GM12872 (cell line): ENCODE data around the gene CDYL2.

Experiments used
- TF ChIP-seq, protein P1 (sequence below): IDR thresholded peaks from 3 replicates; pipeline ENCODE4 v1.5.1; 2011; ENCODE audit warnings: low read depth, mild to moderate bottlenecking, low read length, moderate library complexity; ENCODE audit not compliant: insufficient read depth

The CDYL2 gene

DNA sequence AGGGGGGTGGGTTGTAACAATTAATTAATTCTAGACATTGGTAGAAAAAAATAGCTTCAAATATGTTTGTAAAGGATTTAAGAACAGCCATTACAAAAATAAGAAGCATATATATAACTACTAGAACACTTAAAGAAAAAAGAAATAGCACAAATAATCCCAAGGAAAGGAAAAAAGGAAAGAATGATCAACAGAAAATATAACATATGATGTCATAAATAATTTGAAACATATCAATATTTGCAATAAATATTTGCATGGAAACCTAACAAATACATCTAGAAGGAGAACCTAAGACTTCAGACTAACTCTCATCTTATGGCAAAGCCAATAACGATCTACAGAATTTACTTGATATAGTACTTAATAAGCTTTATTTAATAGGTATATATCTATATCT lies 28.9 kb downstream of the CDYL2 start:
- TF ChIP-seq, protein P1, sequence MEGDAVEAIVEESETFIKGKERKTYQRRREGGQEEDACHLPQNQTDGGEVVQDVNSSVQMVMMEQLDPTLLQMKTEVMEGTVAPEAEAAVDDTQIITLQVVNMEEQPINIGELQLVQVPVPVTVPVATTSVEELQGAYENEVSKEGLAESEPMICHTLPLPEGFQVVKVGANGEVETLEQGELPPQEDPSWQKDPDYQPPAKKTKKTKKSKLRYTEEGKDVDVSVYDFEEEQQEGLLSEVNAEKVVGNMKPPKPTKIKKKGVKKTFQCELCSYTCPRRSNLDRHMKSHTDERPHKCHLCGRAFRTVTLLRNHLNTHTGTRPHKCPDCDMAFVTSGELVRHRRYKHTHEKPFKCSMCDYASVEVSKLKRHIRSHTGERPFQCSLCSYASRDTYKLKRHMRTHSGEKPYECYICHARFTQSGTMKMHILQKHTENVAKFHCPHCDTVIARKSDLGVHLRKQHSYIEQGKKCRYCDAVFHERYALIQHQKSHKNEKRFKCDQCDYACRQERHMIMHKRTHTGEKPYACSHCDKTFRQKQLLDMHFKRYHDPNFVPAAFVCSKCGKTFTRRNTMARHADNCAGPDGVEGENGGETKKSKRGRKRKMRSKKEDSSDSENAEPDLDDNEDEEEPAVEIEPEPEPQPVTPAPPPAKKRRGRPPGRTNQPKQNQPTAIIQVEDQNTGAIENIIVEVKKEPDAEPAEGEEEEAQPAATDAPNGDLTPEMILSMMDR, result no peak

DNA sequence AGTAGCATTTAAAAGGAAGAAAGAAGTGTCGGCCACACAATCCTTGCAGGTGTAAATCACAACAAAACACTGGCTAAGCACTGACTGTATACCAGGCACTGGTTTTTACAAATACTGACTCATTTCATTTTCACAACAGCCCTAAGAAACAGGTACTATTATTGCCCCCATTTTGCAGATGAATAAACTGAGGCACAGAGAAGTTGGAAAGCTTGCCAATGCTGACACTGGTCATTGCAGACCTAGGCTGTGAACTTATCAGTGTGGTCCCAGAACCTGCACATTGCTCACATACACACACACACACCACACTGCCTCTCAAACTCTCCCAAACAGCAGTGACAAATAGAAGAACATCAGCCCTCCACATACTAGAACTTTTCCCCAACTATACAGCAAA lies 37.6 kb downstream of the CDYL2 start:
- TF ChIP-seq, protein P1, result no peak

DNA sequence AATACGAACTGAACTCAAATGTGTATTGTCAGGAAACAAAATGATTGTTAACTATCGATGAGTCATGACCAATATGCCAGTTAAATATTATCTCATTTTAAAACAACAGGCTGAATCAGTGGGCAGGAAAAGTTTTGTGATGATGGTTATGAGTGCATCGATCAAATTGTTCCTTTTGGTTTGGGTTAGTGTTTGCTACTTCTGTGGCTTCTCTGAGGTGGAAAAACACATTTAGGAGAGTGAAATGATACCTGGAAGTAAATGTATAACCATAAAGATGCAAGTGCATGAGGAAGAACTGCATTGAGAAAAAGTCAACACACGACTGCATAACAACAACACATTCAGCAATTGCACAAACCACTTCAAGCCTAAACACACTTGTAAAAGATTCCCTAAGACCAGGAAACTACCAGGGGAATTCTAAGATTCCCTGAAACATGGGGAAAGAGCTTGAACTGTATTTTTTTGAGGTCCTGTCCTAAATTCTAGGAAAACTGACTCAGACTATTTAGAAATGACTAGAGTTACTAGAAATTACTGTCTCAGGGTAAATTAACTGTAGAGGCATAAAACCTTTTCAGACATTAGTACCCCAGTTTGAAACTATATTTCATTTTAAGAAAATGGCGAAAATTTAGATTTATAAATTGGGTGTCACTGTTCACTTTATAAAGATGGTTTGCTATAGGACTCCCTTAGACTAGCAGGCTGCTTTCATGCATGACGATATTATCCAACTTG lies 44.8 kb downstream of the CDYL2 start:
- TF ChIP-seq, protein P1, result no peak

DNA sequence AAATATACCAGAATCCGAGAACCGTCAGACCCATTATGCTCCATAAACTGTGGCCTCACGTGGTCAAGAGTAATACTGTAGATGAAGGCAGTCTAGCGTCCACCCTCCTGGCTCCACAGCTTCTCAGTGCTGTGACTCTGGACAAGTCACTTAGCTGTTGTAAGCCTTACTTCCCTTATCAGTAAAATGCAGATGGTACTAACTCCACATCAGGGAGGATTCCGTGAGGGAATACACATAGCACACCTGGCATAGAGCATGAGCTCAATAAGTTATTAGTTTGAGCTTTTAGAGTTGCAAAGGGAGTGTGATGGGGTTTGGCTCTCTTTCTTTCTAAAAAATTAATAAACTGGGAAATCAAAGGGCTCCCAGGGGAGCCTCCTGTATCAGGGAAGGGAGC lies 49.9 kb downstream of the CDYL2 start:
- TF ChIP-seq, protein P1, result no peak

DNA sequence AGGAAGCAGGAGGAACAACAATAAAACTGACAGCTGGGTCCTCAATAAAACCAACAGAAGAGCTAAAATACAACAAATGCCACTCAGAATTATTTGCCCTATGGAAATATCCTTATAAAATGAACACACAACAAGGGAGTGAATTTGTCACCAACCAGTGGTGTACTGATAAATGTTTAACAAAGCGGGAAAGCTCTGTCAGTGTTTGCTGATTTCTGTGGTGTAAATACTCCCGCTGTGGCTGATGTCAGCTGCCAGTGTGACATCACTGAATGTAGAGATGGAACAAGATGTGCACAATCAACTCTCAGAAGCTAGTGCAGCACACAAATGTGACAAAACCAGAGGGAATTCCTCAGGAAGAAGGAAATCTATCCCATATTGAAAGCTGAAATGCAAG lies 51.9 kb downstream of the CDYL2 start:
- TF ChIP-seq, protein P1, result no peak

DNA sequence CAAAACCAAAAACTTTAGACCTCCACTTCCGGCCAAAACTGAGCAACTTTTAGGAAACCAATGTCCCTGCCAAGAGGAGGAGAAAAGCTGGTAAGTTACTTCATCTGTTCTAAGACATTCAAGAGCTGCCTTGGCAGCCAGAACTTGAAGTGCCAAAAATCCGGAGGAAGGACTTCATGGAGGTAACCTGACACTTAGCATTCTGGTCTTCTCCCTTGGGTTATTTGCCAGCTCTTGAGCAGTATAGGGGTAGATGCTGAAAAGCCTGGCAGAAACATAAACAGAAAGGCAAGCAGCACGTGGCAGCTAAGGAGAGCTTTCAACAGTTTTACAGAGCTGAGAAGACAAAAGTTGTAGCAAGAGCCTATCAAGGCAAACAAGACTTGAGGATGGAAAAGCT lies 53.2 kb downstream of the CDYL2 start:
- TF ChIP-seq, protein P1, result no peak

DNA sequence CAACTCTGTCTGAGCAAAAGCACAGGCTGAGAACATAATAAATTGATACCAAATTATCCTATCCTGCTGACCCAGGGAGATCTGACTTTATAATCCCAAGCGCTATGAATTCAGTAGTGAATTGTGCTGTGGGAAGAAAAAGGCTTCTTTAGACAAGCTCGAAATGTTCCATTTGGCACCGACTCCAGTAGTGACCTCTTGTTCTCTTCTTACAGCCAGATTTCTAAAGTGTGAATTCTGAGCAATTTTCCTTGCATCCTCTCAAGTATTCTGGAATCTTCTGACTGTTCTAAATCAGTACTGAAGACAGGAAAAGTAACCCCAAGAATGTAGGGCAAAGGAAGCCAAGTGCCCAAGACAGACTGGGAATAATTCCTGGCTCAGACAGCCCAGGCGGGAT lies 58.2 kb downstream of the CDYL2 start:
- TF ChIP-seq, protein P1, result no peak
